Endometrium (tissue), 2 donors: ENCODE data around the gene GRIPAP1.

Experiments used
- FAIRE-seq: peaks from 2 replicates; lab custom pipeline; 2012; peaks lifted over from hg19 to GRCh38; lab: Jason Lieb, UNC
- donor health status: control.
- donor health status: control.

Gene GRIPAP1

GRCh38 chrX:48957827-48958634, 44.0 kb downstream of the GRIPAP1 start:
- FAIRE-seq = peak; percentile 95

GRCh38 chrX:48957477-48957826, 44.6 kb downstream of the GRIPAP1 start, which contains the start of gene OTUD5:
Gene OTUD5, minus strand, starts transcription at chrX:48957607. Its CDS starts 37 bp downstream, at chrX:48957570.
- no peak for FAIRE-seq

- no peak for FAIRE-seq
Measured at GRCh38 chrX:48956728-48957414, 45.2 kb downstream of the GRIPAP1 start.

GRCh38 chrX:48948589-48948988, 53.5 kb downstream of the GRIPAP1 start:
- FAIRE-seq = no peak

GRCh38 chrX:48945517-48946348, 56.3 kb downstream of the GRIPAP1 start:
- FAIRE-seq = no peak

- FAIRE-seq = no peak
Measured at GRCh38 chrX:48942895-48943294, 59.2 kb downstream of the GRIPAP1 start.

GRCh38 chrX:48940404-48940955, 61.6 kb downstream of the GRIPAP1 start:
- FAIRE-seq = no peak

- no peak for FAIRE-seq
Measured at GRCh38 chrX:48939524-48940228, 62.4 kb downstream of the GRIPAP1 start.

GRCh38 chrX:48938721-48939425, 63.2 kb downstream of the GRIPAP1 start:
- FAIRE-seq = no peak

- no peak for FAIRE-seq
Measured at GRCh38 chrX:48937054-48937907, 64.8 kb downstream of the GRIPAP1 start.

- no peak for FAIRE-seq
Measured at GRCh38 chrX:48936429-48937053, 65.5 kb downstream of the GRIPAP1 start.

- FAIRE-seq = no peak
Measured at GRCh38 chrX:48935301-48935670, 66.8 kb downstream of the GRIPAP1 start.

GRCh38 chrX:48934581-48935300, 67.3 kb downstream of the GRIPAP1 start:
- FAIRE-seq = no peak

GRCh38 chrX:48933757-48934156, 68.3 kb downstream of the GRIPAP1 start:
- no peak for FAIRE-seq

- FAIRE-seq = no peak
Measured at GRCh38 chrX:48927736-48928382, 74.2 kb downstream of the GRIPAP1 start.

GRCh38 chrX:48927123-48927522, 74.9 kb downstream of the GRIPAP1 start:
- FAIRE-seq = no peak

- FAIRE-seq = no peak
Measured at GRCh38 chrX:48924270-48924669, 77.8 kb downstream of the GRIPAP1 start.

- no peak for FAIRE-seq
Measured at GRCh38 chrX:48923771-48924170, 78.3 kb downstream of the GRIPAP1 start.
